DLD1 (cell line): ENCODE data around the gene G0S2.
"Not testable (repeated sequence)": the region's sequence is repeated elsewhere in the genome, so short reads cannot be mapped to it uniquely, and the experiment has no call there.

ENCODE experiments used
- in situ Hi-C: cut with HindIII; loops from 2 replicates; pipeline ENCODE4 v1.10.0; 2017; ENCODE audit warnings: low sequenced_read_pairs

The G0S2 gene

GRCh38 chr1:209675565-209676154, 448 bp downstream of the G0S2 start:
- in situ Hi-C loops = no loop called here

GRCh38 chr1:209678981-209679539, 3.8 kb downstream of the G0S2 start:
- in situ Hi-C loops = no loop called here

GRCh38 chr1:209685821-209686220, 10.6 kb downstream of the G0S2 start:
- in situ Hi-C loops = no loop called here

- in situ Hi-C loops = no loop called here
Measured at GRCh38 chr1:209686322-209686721, 11.1 kb downstream of the G0S2 start.

GRCh38 chr1:209688746-209689234, 13.6 kb downstream of the G0S2 start:
- in situ Hi-C loops = no loop called here

GRCh38 chr1:209689477-209689876, 14.3 kb downstream of the G0S2 start:
- in situ Hi-C loops = no loop called here

- in situ Hi-C loops = no loop called here
Measured at GRCh38 chr1:209691237-209691636, 16.0 kb downstream of the G0S2 start.

GRCh38 chr1:209692296-209692695, 17.1 kb downstream of the G0S2 start:
- in situ Hi-C loops = no loop called here

- in situ Hi-C loops = no loop called here
Measured at GRCh38 chr1:209692745-209693504, 17.7 kb downstream of the G0S2 start.

- in situ Hi-C loops = no loop called here
Measured at GRCh38 chr1:209696673-209697072, 21.5 kb downstream of the G0S2 start.

- in situ Hi-C loops = no loop called here
Measured at GRCh38 chr1:209697126-209697525, 21.9 kb downstream of the G0S2 start.

- in situ Hi-C loops = not testable (repeated sequence)
Measured at GRCh38 chr1:209700686-209701085, 25.5 kb downstream of the G0S2 start.

- in situ Hi-C loops = no loop called here
Measured at GRCh38 chr1:209702832-209703231, 27.6 kb downstream of the G0S2 start.

GRCh38 chr1:209703834-209704504, 28.8 kb downstream of the G0S2 start:
- in situ Hi-C loops = no loop called here

- in situ Hi-C loops = no loop called here
Measured at GRCh38 chr1:209704584-209704983, 29.4 kb downstream of the G0S2 start, which contains the start of gene HSD11B1. HSD11B1 (plus strand) TSS chr1:209704846; CDS start chr1:209704943, 97 bp downstream.

- in situ Hi-C loops = no loop called here
Measured at GRCh38 chr1:209705033-209705598, 29.9 kb downstream of the G0S2 start.

- in situ Hi-C loops = no loop called here
Measured at GRCh38 chr1:209706622-209707021, 31.4 kb downstream of the G0S2 start.

GRCh38 chr1:209707308-209707707, 32.1 kb downstream of the G0S2 start:
- in situ Hi-C loops = no loop called here

GRCh38 chr1:209708297-209708696, 33.1 kb downstream of the G0S2 start:
- in situ Hi-C loops = no loop called here

- in situ Hi-C loops = no loop called here
Measured at GRCh38 chr1:209710093-209710492, 34.9 kb downstream of the G0S2 start.

GRCh38 chr1:209710847-209711246, 35.6 kb downstream of the G0S2 start:
- in situ Hi-C loops = no loop called here
